G401.6 (cell line): ENCODE results near the gene PTOV1.

ENCODE experiments used
- FAIRE-seq: peaks from 2 replicates; lab custom pipeline; 2012; peaks lifted over from hg19 to GRCh38; lab: Jason Lieb, UNC

PTOV1 gene

DNA sequence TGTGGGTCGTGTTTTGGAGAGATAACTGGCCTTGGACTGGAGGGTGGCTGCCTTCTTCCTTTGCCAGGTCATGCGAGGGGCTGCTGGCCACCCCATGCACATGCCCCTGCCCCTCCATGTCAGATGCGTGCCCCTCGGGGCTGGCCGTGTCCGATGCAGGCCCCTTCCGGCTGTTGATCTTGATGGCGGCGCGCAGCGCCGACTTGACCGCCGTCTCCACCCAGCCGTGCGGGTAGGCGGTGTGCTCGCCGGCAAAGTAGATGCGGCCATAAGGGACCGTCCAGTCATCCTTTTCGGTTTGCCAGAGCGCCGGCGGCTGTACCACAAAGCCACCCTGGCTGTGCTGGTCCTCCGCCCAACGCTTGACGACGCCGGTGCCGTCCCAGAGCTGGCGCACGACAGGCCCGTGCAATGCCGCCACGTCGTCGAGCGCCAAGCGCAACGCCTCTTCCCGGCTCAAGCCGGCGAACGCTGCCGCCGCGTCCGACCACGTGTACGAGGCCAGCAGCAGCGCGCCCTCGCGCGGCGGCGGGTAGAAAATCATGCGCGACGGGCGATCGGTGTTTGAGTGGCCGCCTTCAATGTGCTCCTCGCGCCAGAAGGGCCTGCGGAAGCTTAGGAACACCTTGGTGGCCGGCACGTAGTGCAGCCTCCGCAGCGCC is 38.9 kb downstream of the PTOV1 start:
- no peak for FAIRE-seq

DNA sequence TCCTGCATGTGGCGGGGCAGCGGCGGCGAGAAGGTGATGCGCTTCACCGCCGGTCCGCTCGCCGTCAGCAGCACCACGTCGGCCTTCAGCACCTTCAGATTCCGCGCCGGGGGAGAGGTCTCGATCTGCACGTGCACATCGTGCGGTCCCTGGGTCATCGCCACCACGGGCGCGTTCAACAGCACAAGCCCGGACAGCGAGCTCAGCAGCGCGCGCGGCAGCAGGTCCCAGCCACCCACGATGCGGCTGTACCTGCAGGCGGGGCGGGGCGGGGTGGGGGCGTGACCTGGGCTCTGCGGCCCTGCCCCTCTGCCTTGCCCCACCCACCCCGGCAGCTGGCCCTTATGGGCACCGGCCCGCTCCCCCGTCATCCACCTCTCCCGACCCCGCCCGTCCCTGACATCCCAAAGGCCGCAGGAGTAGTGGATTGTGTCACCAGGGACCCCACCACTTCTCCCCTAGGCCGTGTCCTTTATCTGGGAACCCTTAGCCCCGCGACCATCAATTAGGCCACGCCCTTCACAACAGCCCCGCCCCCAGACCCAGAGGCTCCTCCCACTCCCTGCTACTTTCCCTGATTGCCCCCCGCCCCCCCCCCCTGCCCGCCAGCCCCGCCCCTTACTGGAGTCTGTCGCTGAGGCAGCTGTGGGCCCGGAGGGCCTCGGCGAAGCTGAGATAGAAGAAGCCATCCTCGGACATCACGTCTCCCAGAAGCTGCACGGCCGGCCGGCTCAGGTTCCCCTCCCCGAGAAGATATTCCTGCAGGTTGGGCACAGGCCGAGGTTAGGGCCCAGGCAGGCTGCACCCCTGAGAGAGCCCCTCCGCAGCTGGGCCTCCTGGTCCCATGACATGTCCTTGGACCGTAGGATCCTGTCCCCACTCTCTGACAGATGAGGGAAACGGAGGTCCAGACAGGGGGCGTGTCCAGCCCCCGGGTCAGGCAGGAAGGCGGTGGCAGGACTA is 39.7 kb downstream of the PTOV1 start:
- no peak for FAIRE-seq

DNA sequence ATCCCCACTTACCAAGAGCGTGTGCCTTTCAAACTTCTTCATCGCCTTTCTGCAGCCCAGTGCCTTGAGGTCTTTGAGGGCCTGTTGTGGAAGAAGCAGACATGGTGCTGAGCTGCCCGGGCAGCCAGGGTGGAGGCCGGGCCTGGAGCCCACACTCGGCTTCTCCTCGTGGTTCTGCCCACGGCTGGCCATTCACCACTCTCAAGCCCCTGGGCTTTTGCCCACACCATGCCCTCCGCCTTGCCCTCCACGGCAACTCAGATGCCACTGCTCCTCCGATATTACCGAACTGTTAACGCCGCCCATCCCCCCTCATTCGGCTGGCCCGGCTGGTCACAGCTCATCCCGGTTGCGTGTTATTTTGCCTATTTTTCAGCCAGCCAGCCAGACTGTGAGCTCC is 40.4 kb downstream of the PTOV1 start:
- FAIRE-seq = no peak

DNA sequence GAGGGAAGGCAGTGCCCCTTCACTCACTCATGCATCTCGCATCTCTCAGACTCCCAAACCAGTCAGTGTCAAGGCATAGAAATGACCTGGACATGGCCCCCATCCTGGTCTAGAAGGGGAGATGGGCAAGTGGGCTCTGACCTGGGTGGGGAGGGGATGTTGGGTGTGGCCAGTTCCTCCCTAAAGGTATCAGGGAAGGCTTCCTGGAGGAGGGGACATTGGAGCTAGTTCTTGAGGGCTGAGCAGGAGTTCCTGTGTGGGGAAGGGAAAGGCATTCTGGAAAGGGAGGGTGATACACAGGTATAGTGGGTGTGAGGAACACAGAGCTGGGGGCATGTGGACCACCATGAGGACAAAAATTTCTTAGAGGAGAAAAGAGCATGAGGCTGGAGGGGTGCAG is 41.8 kb downstream of the PTOV1 start:
- no peak for FAIRE-seq

DNA sequence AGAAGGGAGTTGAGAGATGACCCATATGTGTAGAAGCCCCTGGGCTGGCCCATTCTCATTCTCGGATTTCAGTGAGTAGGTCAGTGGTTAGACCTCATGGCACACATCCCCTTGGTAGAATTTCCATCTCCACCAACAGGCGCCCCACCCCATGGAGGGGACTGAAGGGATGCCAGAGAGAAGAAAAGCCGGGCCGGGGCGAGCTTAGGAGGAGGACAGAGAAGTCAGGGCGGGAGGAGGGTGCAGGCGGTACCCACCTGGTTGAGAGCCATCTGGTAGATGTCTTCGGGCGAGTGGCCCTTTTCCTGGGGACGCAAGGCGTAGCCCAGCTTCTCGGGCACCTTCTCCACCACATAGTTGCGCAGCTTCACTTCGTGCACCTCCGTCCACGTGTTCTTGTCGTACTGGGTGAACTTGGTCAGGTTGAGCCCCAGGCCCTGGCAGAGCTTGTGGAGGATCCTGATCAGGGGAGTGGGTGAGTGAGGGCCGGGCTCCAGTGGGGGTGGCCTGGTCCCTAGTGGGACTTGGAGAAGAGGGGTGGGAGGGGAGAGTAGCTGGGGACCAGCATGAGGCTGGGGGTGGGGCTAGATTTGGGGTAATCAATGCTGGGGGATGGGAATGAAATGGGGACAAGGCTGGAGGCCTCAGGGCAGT is 43.2 kb downstream of the PTOV1 start:
- FAIRE-seq = no peak

DNA sequence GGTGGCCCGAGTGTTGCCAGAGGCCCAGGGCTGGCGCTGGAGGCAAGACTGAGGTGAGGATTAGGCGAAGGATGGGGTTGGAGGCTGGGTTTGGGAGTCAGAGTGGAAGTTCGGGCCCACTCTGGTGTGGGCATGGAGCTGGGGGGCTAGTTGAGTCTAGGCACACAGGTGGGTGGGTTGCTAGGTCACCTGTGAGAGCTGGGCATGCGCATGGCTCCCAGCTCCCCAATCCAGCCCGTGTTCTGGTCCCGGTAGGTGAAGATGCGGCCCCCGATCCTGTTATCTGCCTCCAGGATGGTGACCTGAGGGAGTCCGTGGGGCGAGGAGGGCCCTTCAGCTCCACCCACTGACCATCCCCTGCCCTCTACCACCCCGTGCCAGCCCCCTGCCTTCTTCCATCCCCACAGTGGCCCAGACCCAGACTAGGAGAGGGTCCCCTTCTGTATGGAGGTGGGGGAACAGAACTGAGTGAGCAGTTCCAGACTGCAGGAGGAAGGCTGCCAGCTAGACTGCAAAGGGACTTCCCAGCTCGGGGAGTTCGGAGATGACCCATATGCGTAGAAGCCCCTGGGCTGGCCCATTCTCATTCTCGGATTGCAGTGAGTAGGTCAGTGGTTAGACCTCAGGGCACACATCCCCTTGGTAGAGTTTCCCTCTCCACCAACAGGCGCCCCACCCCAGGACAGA is 44.1 kb downstream of the PTOV1 start:
- FAIRE-seq = no peak

DNA sequence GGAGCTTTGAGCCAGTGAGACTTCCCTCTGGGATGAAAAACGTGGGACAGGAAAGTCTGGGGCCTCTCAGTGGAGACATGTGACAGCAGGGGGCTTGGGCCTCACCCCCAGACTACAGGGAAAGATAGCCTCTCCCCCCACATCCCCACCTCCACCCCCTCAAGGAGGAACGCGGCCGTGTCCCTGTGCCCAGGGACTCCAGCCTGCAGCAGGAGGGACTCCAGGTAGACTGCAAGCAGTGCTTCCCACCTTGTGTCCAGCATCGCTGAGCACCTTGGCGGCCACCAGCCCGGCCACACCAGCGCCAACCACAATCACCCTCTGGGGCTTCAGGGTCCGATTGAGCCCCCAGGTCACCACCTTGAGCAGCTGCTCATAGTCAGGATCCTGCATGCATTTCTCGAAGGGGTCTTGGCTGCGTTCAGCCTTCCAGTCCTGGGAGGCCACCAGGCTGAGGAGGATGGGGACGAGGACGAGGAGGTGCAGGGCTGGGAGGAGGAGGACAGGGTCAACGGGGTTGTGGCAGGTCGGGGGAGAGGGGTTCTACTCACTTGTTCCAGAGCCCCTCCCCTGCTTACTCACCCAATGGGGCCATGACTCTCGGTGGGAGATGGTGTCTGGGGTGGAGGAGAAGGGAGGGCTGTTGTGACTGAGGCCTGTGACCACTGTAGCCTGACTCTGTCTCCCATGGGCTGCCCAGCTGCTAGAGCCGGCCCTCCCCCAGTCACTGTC is 44.8 kb downstream of the PTOV1 start:
- FAIRE-seq = no peak

DNA sequence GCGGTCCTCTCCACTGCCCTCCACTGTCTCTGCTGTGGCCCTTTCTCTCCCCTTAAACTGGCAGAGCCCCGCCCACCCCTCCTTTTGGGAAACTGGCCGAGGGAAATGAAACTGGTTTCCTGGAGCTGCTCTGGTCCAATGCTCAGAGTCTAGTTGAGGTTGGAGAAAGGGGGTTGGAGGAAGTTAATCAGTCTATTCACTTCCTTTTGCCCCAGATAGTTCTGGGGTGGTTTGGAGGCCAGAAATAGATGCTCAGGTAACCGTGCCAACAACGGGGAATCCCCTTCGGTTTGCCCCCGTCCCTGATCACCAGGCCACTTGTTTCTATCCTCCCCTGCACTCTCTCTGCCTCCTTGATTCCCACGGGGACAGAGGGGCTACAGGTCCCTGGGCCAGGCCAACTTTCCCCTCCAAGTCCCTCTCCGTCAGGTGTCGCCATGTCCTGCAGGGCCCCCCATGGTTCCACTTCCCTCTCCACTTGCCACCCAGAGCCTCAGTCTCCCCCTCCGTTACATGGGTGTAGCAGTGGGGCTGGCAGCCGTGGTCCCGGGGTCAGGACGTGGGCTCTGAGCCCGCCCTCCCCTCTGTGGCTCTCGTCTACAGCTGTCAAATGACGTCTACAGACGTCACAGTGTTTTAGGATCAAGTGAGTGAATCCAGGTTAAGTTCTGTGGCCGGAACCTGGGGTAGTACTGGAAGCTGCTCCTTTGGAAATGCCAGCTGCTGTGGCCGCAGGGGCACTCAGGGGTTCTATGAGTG is 46.1 kb downstream of the PTOV1 start, which contains the start of gene IL4I1:
Gene IL4I1 (minus strand): TSS at position 25 of the 759 bp plus-strand sequence. CDS start 727 bp downstream, outside the sequence.
- FAIRE-seq = no peak

DNA sequence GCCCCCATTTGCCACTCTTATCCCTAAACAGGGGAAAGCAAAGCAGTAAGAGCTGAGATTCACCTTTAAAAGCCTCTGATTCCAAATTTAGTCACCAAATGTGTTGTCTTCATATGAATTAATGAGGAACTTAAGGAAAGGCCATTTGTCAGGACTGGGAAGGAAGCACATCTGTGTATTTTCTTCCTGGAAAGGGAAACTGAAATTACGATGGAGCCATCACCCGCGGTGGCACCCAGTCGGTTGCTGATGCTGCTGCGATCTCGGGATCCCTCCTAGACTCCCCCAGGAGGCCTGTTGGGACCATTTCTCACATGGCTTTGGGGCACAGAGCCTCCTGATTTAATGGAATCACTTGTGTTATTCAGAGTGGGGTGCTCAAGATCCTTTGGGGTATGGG is 53.2 kb downstream of the PTOV1 start:
- FAIRE-seq = no peak

DNA sequence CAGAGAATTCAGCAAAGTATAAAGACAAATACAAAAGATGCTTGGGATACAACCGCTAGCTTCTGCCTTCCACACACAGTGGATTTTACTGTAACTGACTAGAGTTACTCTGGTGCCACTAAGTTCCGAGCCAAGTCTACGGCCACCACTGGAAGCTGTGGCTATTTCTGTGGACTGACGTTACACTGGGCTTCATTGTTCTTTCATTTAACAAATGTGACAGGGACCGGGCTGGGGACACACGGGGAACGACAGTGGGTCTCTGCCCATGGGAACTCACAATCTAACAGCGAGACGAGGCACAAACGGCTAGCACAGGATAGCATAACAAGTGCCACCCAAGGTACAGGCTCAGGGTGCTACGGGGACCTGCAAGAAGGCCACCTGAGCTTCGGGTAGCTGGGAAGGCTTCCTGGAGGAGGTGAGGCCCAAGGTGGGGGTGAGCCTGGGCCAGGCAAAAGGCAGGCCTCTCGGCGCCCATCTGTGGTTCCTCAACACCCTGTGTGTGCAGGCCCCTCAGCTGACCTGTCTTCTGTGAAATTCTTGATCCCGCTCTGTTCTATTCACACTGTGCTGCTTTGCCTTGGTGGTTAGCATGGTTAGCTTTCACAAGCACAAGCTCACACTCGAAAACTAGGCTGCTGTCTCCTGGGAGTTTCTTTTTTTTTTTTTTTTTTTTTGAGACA is 56.1 kb downstream of the PTOV1 start:
- FAIRE-seq = no peak

DNA sequence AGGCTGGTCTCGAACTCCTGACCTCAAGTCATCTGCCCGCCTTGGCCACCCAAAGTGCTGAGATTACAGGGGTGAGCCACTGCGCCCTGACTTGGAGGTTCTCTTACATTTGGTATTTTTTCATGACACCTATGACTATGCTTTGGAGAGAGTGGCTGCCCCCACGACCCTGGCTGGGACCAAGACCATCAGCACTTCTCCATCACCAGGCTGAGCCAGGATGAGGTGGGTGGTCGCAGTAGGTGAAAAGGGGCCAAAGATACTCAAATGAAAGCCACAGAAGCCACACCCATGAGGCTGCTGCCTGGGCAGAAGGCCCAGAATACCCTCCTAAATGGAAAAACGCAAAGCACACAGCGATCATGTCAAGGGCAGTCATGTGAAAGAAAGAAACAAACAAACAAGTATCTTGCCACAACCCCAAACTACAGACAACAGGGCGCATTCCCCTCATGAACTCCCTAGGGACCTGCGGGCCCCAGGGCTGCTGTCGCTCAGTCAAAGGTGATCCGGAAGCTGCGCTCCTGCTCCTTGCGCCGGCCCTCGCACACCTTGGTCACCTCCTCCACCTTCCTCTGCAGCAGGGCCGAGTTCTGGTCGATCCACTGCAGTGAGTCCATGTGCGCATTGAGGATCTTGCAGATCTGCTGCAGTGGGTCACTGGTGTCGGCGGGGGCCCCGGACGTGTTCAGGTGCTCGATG is 56.9 kb downstream of the PTOV1 start:
- no peak for FAIRE-seq

DNA sequence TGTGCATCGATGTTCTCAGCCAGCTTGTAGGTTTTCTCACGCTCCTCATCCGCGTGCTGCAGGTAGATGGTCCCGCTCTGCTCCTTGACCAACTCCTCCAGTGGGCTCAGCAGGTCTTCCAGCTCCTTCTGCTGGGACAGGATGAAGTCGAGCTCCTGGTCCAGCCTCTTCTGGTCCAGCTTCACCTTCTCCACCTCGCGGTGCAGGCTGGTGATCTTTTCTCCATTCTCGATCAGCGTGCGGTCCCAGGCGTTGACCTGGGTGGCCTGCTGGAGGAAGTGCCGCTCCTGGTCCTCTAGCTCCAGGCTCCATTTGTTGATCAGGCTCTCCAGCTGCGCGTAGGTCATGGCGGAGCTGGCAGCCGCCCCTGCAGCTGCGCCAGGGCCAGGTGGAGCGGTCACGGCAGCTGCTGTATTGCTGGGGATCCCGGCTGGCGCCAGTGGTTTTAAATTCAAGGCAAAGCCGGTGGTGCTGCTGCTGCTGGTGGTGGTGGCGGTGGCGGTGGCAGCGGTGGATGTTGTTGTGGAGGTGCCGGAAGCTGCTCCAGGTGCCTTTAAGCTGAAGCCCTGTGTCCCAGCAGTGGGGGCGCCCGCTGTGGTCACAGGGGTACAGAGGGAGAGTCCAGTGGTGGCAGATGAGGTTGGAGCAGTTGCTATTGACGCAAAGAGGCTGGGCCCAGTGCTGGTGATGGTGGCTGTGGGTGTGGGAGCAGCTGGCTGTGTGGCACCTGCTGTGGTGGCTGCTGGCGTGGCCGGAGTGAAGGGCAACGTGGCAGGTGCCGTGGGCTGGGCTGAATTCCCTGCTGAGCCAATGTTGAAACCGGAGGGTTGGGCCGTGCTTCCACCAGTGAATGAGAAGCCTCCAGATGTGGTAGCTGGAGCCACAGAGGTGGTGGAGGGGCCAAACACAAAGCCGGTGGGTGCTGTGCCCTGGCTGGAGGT is 57.8 kb downstream of the PTOV1 start:
- FAIRE-seq = no peak

DNA sequence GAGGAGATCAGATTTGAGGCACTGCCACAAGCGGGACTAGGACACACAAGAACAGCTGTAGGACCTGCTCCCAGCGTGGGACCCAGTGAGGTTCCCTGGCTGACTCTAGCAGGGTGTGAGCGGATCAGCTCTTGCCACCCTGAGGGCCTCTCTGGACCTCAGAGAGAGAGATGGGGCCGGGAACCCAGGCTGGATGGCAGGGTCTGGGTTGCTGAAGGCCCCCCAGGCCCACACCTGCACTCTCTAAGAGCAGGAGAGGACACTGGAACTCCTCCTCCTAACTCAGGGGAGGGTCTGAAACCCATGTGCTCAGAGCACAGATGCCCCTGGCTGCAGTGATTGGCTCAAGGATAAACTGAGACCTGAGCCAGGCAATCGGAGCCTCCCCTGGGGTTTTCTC is 59.2 kb downstream of the PTOV1 start:
- no peak for FAIRE-seq
